HG03558 (cell line): ENCODE results near the gene WRAP73.
"Not testable (repeated sequence)": the region's sequence is repeated elsewhere in the genome, so short reads cannot be mapped to it uniquely, and the experiment has no call there.

Experiments used
- ATAC-seq: cut with Tn5 transposase; IDR thresholded peaks from one replicate; pipeline ENCODE4 v1.9.1; 2021; ENCODE audit warnings: moderate number of reproducible peaks; ENCODE audit not compliant: unreplicated experiment; ENCODE audit errors: extremely low read depth

WRAP73 gene

GRCh38 chr1:3633344-3634058 lies 16.4 kb downstream of the WRAP73 start:
- no peak for ATAC-seq

- ATAC-seq, result no peak
These were observed 17.1 kb downstream of the WRAP73 start for GRCh38 chr1:3632716-3633343.

DNA sequence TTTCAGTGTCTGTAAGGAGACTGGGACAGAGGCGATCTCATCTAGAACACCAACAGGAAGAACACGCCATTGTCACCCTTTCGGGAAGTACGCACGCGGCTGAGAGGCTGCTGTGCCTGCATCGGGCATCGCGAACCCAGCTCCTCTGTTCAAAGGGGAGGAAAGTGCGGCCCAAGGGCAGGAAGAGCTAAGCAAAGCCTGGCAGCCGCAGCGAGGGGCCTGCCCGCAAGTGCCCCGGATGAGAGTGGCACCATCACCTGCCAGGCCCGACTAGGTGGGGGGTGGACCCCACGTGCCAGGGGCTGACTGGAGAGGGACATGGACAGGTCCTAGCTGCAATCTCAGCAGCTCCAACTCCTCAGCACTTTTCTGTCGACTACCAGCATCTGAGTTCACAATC lies 17.6 kb downstream of the WRAP73 start:
- ATAC-seq, result no peak

DNA sequence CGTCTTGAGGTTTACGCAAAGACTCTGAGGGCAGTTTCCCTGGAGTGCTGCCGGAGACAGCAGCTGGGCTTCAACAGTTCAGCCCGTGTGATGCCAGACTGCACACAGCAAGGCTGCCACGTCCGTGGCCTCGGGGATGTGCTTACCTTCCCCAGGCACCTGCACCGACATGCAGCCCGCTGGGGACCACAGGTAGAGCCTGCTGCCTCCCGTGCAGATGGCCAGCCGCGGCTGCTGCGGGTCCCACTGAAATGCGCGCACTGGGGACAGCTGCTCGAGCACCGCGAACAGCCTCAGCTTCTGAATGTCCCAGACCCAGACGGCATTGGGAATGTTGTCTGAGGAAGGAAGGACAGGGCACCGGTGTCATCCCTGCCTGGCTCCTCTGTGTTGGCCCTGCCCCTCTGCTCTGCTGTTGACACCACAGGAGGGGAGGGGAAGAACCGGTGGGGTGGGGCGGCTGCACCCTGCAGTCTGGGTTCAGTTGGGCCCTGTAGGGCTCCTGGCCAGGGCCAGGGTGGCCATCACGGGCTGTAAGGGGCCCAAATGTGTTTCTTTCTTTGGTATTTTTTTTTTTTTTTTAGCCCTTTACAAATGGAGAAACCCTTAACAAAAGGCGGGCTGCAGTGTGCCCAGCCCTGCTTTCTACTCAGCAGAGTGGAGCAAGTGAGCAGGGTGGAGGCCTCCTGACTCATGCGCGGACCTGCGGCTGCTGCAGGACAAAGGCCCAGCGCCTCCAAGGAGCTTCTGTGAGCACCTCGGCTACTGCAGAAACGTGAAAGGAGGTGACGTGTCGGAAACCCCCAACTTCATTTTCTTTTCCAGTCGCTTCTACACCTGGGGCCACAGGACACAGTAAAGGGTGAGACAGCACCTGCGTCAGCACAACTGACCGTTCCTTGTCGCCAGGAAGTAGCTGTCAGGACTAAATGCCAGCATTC lies 18.3 kb downstream of the WRAP73 start:
- no peak for ATAC-seq

DNA sequence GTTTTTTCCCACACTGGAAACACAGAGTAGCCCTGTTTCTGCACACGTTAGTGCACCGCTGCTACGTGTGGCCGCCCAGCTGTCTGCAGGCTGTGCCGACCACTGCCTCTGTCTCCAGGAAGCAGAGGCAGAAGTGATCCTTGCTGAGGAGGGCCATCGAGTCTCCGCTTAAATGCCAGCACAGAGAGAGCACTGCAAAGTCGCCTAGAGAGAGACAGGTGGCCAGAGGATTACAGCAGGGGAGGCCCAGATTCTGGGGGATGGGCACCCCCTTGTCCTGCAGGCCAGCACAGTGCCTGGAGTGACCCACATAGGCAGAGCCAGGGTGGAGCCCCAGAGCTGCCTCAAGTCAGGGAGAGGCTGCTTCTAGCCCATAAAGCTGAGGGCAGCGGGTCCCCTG lies 19.0 kb downstream of the WRAP73 start:
- ATAC-seq, result no peak

- no peak for ATAC-seq
These were observed 19.7 kb downstream of the WRAP73 start for GRCh38 chr1:3630161-3630611.

DNA sequence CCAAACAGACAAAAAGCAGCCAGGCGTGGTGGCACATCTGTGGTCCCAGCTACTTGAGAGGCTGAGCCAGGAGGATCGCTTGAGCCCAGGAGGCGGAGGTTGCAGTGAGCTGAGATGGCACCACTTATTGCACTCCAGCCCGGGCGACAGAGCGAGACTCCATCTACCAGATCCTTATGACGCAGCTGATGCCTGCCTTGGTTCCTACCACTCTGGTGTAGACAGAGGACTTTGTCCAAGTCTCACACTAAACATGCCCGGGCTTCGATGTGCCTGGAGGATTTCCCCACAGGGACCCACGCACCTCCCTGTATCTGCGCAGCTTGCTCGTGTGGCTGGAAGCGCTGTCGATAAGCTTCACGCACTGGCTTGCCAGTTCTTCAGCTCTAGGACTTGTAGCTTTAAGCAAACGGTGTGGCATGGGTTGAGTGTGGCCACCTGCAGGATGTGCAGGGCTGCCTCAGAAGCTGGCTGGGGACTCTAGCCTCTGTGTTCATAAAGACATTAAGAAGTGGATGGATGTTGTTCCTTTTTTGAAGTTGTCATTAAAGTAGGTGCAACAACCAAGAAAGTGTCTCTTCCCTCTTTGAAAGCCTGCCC lies 20.2 kb downstream of the WRAP73 start:
- no peak for ATAC-seq

DNA sequence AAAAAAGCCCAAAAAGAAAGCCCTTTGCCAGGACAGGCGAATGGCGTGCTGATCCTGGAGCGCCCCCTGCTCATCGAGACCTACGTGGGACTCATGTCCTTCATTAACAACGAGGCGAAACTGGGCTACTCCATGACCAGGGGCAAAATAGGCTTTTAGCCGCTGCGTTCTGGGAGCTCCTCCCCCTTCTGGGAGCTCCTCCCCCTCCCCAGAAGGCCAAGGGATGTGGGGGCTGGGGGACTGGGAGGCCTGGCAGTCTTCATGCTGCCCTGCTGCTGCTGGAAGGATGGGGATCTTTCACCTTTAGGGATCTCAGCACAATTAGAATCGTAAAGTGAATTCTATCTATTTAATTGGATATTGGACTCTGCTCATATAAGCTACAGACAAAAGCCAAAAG lies 21.5 kb downstream of the WRAP73 start:
- ATAC-seq, result no peak

GRCh38 chr1:3627515-3628253 lies 22.2 kb downstream of the WRAP73 start:
- no peak for ATAC-seq

- no peak for ATAC-seq
These were observed 23.9 kb downstream of the WRAP73 start for GRCh38 chr1:3626025-3626424.

DNA sequence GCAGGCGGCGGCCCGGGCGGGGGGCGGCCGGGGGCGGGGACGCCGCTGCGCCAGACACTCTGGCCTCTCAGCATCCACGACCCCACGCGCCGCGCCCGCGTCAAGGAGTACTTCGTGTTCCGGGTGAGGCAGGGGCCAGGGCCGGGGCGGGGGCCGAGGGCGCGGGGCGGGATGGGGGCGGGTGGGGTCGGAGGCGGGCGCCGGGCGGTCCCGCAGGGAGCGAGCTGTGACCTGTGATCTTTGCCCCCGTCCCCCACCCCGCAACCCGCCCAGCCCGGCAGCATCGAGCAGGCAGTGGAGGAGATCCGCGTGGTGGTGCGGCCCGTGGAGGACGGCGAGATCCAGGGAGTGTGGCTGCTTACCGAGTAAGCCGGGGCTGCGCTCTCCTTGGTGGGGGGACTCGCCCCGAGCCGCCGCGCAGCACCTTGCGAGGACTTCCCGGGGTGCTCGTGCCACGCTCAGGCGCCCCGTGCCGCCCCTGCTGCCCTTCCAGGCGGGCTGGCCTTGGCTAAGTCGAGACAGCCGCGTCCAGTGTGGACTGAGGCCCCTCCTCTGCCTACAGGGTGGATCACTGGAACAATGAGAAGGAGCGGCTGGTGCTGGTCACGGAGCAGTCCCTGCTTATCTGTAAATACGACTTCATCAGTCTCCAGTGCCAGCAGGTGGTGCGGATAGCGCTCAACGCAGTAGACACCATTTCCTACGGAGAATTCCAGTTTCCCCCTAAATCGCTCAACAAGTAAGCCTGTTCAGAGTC lies 24.6 kb downstream of the WRAP73 start:
- no peak for ATAC-seq

DNA sequence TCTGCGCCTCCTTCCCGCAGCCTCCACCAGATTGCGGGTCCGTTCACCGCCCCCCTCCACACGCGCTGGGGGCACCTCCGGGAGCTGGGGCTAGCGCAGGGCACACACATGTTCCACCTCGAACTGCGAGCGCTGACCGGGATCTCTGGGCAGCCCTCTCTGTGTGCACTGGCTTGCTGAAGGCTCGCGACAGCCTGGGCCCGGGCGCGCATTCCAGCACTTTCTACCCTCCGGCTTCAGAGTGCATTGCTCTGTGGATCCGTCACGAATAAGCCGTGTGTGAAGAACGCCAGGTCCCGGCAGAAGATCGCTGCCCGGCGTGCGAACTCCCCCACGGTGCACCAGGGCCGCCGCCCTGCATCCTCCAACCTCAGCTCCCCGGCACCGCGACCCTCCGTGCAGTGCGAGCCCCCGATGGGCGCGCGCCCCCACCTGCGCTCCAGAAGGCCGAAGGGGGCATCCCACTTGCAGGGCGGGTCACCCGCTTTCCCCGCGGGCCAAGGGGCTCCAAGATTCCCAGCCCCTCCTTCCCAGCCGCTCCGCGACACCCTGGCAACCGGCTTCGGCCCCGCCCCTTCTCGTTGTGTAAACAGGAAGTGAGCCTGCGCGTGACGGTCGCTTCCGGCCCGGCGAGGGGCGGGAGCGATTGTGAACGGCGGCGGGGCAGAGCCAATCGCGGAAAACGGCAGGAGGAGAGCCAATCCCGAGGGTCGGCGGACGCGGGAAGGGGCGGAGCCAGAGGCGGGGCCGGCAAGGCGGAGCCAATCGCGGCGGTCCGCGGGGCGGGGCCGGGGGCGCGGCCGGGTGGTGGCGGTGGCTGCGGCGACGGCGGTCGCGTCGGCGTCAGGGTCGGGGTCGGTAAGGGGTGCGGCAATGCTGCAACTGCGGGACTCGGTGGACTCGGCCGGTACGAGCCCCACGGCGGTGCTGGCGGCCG lies 25.4 kb downstream of the WRAP73 start, which contains the start of gene TPRG1L:
Gene TPRG1L (plus strand): TSS at position 816 of the 937 bp plus-strand sequence. CDS start 58 bp downstream, at position 874.
- ATAC-seq, result peak; percentile 84

- no peak for ATAC-seq
These were observed 26.3 kb downstream of the WRAP73 start for GRCh38 chr1:3623441-3624199.

- ATAC-seq, result not testable (repeated sequence)
These were observed 27.8 kb downstream of the WRAP73 start for GRCh38 chr1:3622102-3622501.

DNA sequence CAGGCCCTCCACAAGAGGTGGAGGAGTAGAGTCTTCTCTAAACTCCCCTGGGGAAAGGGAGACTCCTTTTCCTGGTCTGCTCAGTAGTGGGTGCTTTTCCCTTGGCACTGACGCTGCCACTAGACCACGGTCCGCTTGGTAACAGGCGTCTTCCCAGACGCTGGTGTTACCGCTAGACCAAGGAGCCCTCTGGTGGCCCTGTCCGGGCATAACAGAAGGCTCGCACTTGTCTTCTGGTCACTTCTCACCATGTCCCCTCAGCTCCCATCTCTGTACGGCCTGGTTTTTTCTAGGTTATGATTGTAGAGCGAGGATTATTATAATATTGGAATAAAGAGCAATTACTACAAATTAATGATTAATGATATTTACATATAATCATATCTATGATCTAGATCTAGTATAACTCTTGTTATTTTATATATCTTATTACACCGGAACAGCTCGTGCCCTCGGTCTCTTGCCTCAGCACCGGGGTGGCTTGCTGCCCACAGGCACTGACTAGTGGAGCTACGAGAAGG lies 28.7 kb downstream of the WRAP73 start:
- ATAC-seq, result not testable (repeated sequence)

GRCh38 chr1:3620708-3621107 lies 29.2 kb downstream of the WRAP73 start:
- ATAC-seq, result no peak
